ENCODE measurements around the gene OXT. TPM values are rescaled to one million over a fixed set of nuclear protein-coding genes. Genes with fewer than 3 reads are reported as not detected.

OXT gene
- total RNA-seq, 2 donors from 2014 or later, result not detected

DNA sequence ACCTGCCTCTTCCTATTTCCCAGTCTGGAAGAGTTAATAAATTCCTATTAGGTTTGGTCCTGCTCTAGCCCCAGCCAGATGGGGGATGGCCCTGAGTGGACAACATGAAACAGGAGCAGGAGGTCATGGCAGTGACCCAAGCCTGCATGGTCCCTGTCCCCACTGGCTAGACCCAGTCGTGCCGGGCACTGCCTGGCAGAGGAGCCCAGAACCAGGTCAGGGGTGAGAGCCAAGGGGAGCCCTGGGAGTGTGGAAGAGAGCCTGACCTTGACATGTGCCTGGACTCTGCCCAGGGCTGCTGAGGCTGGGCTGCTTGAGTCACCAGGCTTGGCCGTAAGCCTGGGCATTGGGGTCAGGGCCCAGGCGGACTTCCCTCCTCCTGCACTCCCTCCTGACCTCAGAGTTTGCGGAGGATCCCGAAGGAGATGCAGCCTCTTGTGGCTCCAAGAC is 9.5 kb downstream of the OXT start:
- Histone ChIP-seq H3K27me3 (no peaks in the 10 kb centered on the region), H3K4me1 (peaks cover 10% of the 10 kb centered on the region), H3K4me3 (no peak overlapping the region), H3K27ac (no peak overlapping the region), H3K36me3 (replicated peaks in 1 of 2; ENCODE audit: insufficient read depth in 1 of 2, low read depth in 2 of 2) (no peaks in the 10 kb centered on the region), H3K9me3 (no peaks in the 10 kb centered on the region)
- DNase-seq, result peak; percentile 23 to 63 (median 30)
- ATAC-seq, result no peak
- TF ChIP-seq CTCF (IDR thresholded peaks at IDR 0.05) (no peak), POLR2A (IDR thresholded peaks at IDR 0.05) (no peak)
- 36 to 48% methylated on average over 4 to 6 of the region's 6 CpGs for WGBS, 2 donors
- intact Hi-C loops (cut with DNase I), result no loop called here

DNA sequence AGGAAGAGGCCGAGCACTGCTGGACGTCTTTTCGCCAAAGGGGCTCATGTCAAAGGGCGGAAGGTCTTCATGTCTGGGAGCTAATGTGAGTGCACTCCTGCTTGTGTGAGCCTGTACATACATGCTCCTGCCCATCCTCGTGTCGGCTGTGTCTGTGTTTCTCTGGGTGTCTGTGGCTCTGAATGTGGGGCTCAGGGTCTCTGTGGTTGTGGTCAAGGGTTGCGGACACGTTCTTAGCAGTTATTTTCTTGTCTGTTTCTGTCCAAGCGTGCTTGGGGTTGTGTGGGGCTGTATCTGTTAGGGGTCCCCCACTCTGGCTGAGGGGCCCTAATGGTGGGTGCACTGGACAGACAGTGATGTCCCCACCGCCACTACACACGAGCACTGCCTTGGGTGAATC is 10.2 kb downstream of the OXT start:
- ATAC-seq, result no peak

DNA sequence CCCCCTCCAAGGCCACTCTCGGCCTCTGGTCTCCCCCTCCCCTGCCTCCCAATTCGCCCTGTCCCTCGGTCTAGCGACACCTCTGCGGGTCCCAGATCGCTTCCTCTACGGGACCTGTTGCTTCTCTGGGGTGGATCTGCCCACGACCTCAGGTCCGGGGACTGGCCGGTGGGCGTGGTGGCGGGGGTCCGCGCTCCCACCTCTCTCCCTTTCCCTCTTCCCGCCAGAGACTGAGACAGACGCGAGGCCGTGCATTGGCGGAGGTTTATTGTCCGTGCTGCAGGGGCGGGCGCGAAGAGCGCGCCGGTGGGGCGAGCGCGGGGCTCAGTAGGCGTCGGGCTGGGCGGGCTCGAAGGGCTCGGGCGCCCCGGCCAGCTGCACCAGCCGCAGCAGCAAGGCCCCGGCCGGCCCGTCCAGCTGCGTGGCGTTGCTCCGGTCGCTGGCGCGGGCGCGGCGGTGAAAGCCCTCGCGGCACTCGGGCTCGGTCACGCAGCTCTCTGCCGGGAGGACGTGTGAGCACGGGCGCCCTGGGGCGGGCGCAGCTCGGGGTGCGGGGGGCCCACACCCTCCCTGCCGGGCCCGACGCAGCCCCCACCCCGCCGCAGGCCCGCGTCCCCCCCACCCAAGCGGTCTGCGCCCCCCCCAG is 11.0 kb downstream of the OXT start:
- H3K4me3 ChIP-seq, result no peak overlapping the region
- no peaks in the 10 kb centered on the region for H3K27me3 ChIP-seq
- TF ChIP-seq POLR2A (IDR thresholded peaks at IDR 0.05), result no peak
- no peak for TF ChIP-seq CTCF (IDR thresholded peaks at IDR 0.05)

More for the DNA sequence above, 10.2 kb downstream of the OXT start:
- H3K4me3 ChIP-seq, result no peak overlapping the region
- H3K9me3 ChIP-seq, result no peaks in the 10 kb centered on the region
- no peak for DNase-seq
- peaks cover 10% of the 10 kb centered on the region for H3K4me1 ChIP-seq
- WGBS, 2 donors, result 91% methylated on average over 5 to 11 of the region's 11 CpGs
- intact Hi-C loops (cut with DNase I), result no loop called here
- TF ChIP-seq CTCF (IDR thresholded peaks at IDR 0.05) (no peak), POLR2A (IDR thresholded peaks at IDR 0.05) (no peak)
- H3K27me3 ChIP-seq, result no peaks in the 10 kb centered on the region
- no peak overlapping the region for H3K27ac ChIP-seq
- no peaks in the 10 kb centered on the region for H3K36me3 ChIP-seq (replicated peaks in 1 of 2; ENCODE audit: insufficient read depth in 1 of 2, low read depth in 2 of 2)

GRCh38 chr20:3082955-3083952 is 11.8 kb downstream of the OXT start:
- no peaks in the 10 kb centered on the region for H3K36me3 ChIP-seq (replicated peaks in 1 of 2; ENCODE audit: insufficient read depth in 1 of 2, low read depth in 2 of 2)
- ATAC-seq, result no peak
- DNase-seq, result no peak
- H3K9me3 ChIP-seq, result no peaks in the 10 kb centered on the region
- intact Hi-C loops (cut with DNase I), result no loop called here
- TF ChIP-seq CTCF (IDR thresholded peaks at IDR 0.05), result no peak
- no peak for TF ChIP-seq POLR2A (IDR thresholded peaks at IDR 0.05)
- WGBS, 2 donors, result 21 to 47% methylated on average over 13 to 67 of the region's 76 CpGs
- H3K27ac ChIP-seq, result no peak overlapping the region
- H3K27me3 ChIP-seq, result no peaks in the 10 kb centered on the region
- H3K4me1 ChIP-seq, result peaks cover 10% of the 10 kb centered on the region
- no peak overlapping the region for H3K4me3 ChIP-seq

More for the DNA sequence above, 11.0 kb downstream of the OXT start:
- Histone ChIP-seq H3K4me1 (peaks cover 10% of the 10 kb centered on the region), H3K27ac (no peak overlapping the region), H3K36me3 (replicated peaks in 1 of 2; ENCODE audit: insufficient read depth in 1 of 2, low read depth in 2 of 2) (no peaks in the 10 kb centered on the region), H3K9me3 (no peaks in the 10 kb centered on the region)
- ATAC-seq (peak; percentile 30), DNase-seq (peak in 1 of 4 donors; percentile 24)
- WGBS, 2 donors, result 6 to 46% methylated on average over 7 to 57 of the region's 71 CpGs
- intact Hi-C loops (cut with DNase I), result no loop called here

Data from body of pancreas (tissue), 4 donors.